ENCODE measurements around the gene DBET. TPM values are rescaled to one million over a fixed set of nuclear protein-coding genes. Genes with fewer than 3 reads are reported as not detected.
"Not testable (repeated sequence)": the region's sequence is repeated elsewhere in the genome, so short reads cannot be mapped to it uniquely, and the experiment has no call there.

The DBET gene
- total and polyA plus RNA-seq, 2 of the 4 experiments (the other 2 are of a cell fraction): not detected

DNA sequence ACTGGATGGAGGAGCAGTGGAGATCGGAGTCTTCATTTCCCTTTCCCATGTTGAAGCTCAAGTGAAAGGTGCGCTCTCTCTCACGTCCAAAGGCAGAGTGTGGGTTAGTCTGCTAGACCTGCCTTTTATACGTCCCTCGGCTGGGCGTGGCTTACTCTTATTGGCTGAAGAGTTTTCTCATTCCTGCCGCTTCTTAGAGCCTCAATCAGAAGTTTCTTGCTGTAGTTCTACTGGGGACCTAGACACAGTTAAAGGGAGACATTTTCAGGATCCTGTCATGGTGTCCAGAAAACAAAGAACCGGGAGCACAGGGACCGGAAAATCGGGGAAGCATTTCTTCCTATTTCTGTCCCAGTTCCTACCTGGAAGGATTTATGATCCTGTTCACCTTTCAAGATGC, 37.1 kb upstream of the DBET start, which contains the start of gene FRG2:
TSS of gene FRG2 (minus strand) at position 101 of the 400 bp plus-strand sequence. CDS start at position 49, 52 bp downstream.
- not testable (repeated sequence) for BruUV-seq (replicated peaks)

DNA sequence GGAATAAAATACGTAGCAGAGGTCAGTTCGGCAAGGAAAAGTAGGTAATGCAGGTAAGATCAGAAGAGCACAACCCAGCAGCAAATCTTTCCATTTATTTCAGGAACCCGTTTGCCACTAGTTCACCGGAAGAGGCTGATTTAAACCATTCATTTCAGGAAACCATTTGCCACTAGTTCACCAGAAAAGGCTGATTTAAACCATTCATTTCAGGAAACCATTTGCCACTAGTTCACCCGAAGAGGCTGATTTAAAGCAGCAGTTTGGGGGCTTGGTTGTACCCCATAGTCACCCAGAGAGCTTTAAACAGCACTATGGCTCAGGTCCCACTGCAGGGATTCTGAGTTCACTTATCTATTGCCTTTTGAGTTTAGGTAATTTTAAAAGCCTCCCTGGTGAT, 33.0 kb upstream of the DBET start:
- H2BK15ac ChIP-seq (ENCODE audit: low read depth, low read length); POLR2A ChIA-PET (ENCODE audit: unreplicated experiment); H3K14ac ChIP-seq (replicated peaks; ENCODE audit: low read depth, low read length); DNase-seq; H3K36me3 ChIP-seq (ENCODE audit: control insufficient read depth, insufficient read depth, low read length); H3K9me3 ChIP-seq (ENCODE audit: control insufficient read depth, insufficient read depth, low read length); H2BK20ac ChIP-seq (ENCODE audit: low read depth, low read length); H4K8ac ChIP-seq (ENCODE audit: low read depth in 2 of 2, low read length in 2 of 2); H2AK9ac ChIP-seq (replicated peaks; ENCODE audit: low read depth, low read length, poor library complexity); H3K4me2 ChIP-seq (ENCODE audit: low read depth, low read length); CTCF ChIA-PET; H2BK5ac ChIP-seq (ENCODE audit: low read depth, low read length, poor library complexity, severe bottlenecking); H4K5ac ChIP-seq (ENCODE audit: low read depth, low read length); H3K56ac ChIP-seq (ENCODE audit: extremely low read depth, insufficient read depth, low read length); H3K79me1 ChIP-seq (ENCODE audit: low read depth in 1 of 2, low read length in 2 of 2); dilution Hi-C loops (cut with HindIII; ENCODE audit: low sequenced_read_pairs, unreplicated experiment); H2AFZ ChIP-seq (replicated peaks; ENCODE audit: low read length, poor library complexity); in situ Hi-C loops (cut with MboI; ENCODE audit: low sequenced_read_pairs); H3K4me3 ChIP-seq (ENCODE audit: insufficient read depth, low read depth, low read length); intact Hi-C loops (cut with micrococcal nuclease); H3K9me1 ChIP-seq (ENCODE audit: insufficient read depth, low read length); H3K9ac ChIP-seq (ENCODE audit: low read depth, low read length); H3K27me3 ChIP-seq (ENCODE audit: control insufficient read depth, insufficient read depth, low read length); H3K4me1 ChIP-seq (ENCODE audit: control insufficient read depth, insufficient read depth, low read length); H3K27ac ChIP-seq (ENCODE audit: insufficient read depth, low read length); H4K20me1 ChIP-seq (ENCODE audit: insufficient read depth, low read length); ATAC-seq (ENCODE audit: low read depth); H3K4ac ChIP-seq (ENCODE audit: low read depth, low read length); H3K18ac ChIP-seq (ENCODE audit: low read depth, low read length); H4K91ac ChIP-seq (ENCODE audit: insufficient read depth, low read depth, low read length); H2AK5ac ChIP-seq (ENCODE audit: low read depth, low read length); H3K23ac ChIP-seq (ENCODE audit: low read depth, low read length); H2BK120ac ChIP-seq (ENCODE audit: low read depth, low read length); BruUV-seq (replicated peaks): not testable (repeated sequence)
- no CpG with 5 or more reads among the region's 5 CpGs for WGBS, 2 experiments (ENCODE audit: extremely low coverage in 2 of 2, insufficient read length in 1 of 2)

More for the DNA sequence above, 37.1 kb upstream of the DBET start, which contains the start of gene FRG2:
- H2AK5ac ChIP-seq (ENCODE audit: low read depth, low read length); H3K4me1 ChIP-seq (ENCODE audit: control insufficient read depth, insufficient read depth, low read length); H3K79me1 ChIP-seq (ENCODE audit: low read depth in 1 of 2, low read length in 2 of 2); ATAC-seq (ENCODE audit: low read depth); H3K4ac ChIP-seq (ENCODE audit: low read depth, low read length); H3K4me2 ChIP-seq (ENCODE audit: low read depth, low read length); H4K5ac ChIP-seq (ENCODE audit: low read depth, low read length); H2AFZ ChIP-seq (replicated peaks; ENCODE audit: low read length, poor library complexity); dilution Hi-C loops (cut with HindIII; ENCODE audit: low sequenced_read_pairs, unreplicated experiment); H3K9me1 ChIP-seq (ENCODE audit: insufficient read depth, low read length); DNase-seq; H4K8ac ChIP-seq (ENCODE audit: low read depth in 2 of 2, low read length in 2 of 2); H4K20me1 ChIP-seq (ENCODE audit: insufficient read depth, low read length); H3K18ac ChIP-seq (ENCODE audit: low read depth, low read length); H2AK9ac ChIP-seq (replicated peaks; ENCODE audit: low read depth, low read length, poor library complexity); H3K9ac ChIP-seq (ENCODE audit: low read depth, low read length); H2BK5ac ChIP-seq (ENCODE audit: low read depth, low read length, poor library complexity, severe bottlenecking); intact Hi-C loops (cut with micrococcal nuclease); CTCF ChIA-PET; H2BK15ac ChIP-seq (ENCODE audit: low read depth, low read length); POLR2A ChIA-PET (ENCODE audit: unreplicated experiment); H3K14ac ChIP-seq (replicated peaks; ENCODE audit: low read depth, low read length); H3K4me3 ChIP-seq (ENCODE audit: insufficient read depth, low read depth, low read length); H3K56ac ChIP-seq (ENCODE audit: extremely low read depth, insufficient read depth, low read length); H3K9me3 ChIP-seq (ENCODE audit: control insufficient read depth, insufficient read depth, low read length); H3K27ac ChIP-seq (ENCODE audit: insufficient read depth, low read length); in situ Hi-C loops (cut with MboI; ENCODE audit: low sequenced_read_pairs); H3K36me3 ChIP-seq (ENCODE audit: control insufficient read depth, insufficient read depth, low read length); H3K27me3 ChIP-seq (ENCODE audit: control insufficient read depth, insufficient read depth, low read length); H2BK120ac ChIP-seq (ENCODE audit: low read depth, low read length); H2BK20ac ChIP-seq (ENCODE audit: low read depth, low read length); H3K23ac ChIP-seq (ENCODE audit: low read depth, low read length); H4K91ac ChIP-seq (ENCODE audit: insufficient read depth, low read depth, low read length): not testable (repeated sequence)
- WGBS, 2 experiments (ENCODE audit: extremely low coverage in 2 of 2, insufficient read length in 1 of 2): no CpG with 5 or more reads among the region's 10 CpGs
